ENCODE data around the gene ACAP3.
"Not testable (repeated sequence)": the region's sequence is repeated elsewhere in the genome, so short reads cannot be mapped to it uniquely, and the experiment has no call there.

ACAP3 gene

GRCh38 chr1:1262758-1263157 lies 45.0 kb downstream of the ACAP3 start:
- DNase-seq (ENCODE audit: low read depth), result no peak

GRCh38 chr1:1262071-1262470 lies 45.7 kb downstream of the ACAP3 start:
- no peak for DNase-seq (ENCODE audit: low read depth)

GRCh38 chr1:1260843-1261560 lies 46.7 kb downstream of the ACAP3 start:
- DNase-seq (ENCODE audit: low read depth), result no peak

- DNase-seq (ENCODE audit: low read depth), result no peak
Observed at GRCh38 chr1:1259951-1260600, 47.7 kb downstream of the ACAP3 start.

- DNase-seq (ENCODE audit: low read depth), result no peak
Observed at GRCh38 chr1:1259540-1259939, 48.2 kb downstream of the ACAP3 start.

GRCh38 chr1:1259119-1259488 lies 48.6 kb downstream of the ACAP3 start:
- no peak for DNase-seq (ENCODE audit: low read depth)

- DNase-seq (ENCODE audit: low read depth), result no peak
Observed at GRCh38 chr1:1256956-1257871, 50.5 kb downstream of the ACAP3 start.

GRCh38 chr1:1255611-1256010 lies 52.1 kb downstream of the ACAP3 start:
- DNase-seq (ENCODE audit: low read depth), result no peak

GRCh38 chr1:1255078-1255477 lies 52.7 kb downstream of the ACAP3 start:
- DNase-seq (ENCODE audit: low read depth), result no peak

GRCh38 chr1:1254667-1254998 lies 53.1 kb downstream of the ACAP3 start:
- DNase-seq (ENCODE audit: low read depth), result no peak

- no peak for DNase-seq (ENCODE audit: low read depth)
Observed at GRCh38 chr1:1253972-1254666, 53.6 kb downstream of the ACAP3 start.

- DNase-seq (ENCODE audit: low read depth), result no peak
Observed at GRCh38 chr1:1253314-1253713, 54.4 kb downstream of the ACAP3 start.

GRCh38 chr1:1250786-1251284 lies 56.9 kb downstream of the ACAP3 start:
- DNase-seq (ENCODE audit: low read depth), result no peak

- not testable (repeated sequence) for DNase-seq (ENCODE audit: low read depth)
Observed at GRCh38 chr1:1248009-1248913, 59.5 kb downstream of the ACAP3 start.

GRCh38 chr1:1247341-1247913 lies 60.3 kb downstream of the ACAP3 start:
- DNase-seq (ENCODE audit: low read depth), result no peak

- DNase-seq (ENCODE audit: low read depth), result no peak
Observed at GRCh38 chr1:1246577-1247340, 61.0 kb downstream of the ACAP3 start, which contains the start of gene C1QTNF12. Gene C1QTNF12, minus strand, starts transcription at chr1:1246722. Its CDS starts 32 bp downstream, at chr1:1246690.

GRCh38 chr1:1245817-1246576 lies 61.7 kb downstream of the ACAP3 start:
- DNase-seq (ENCODE audit: low read depth), result no peak

- DNase-seq (ENCODE audit: low read depth), result no peak
Observed at GRCh38 chr1:1245178-1245816, 62.4 kb downstream of the ACAP3 start.
